GM23248 (cell line): Measurements from ENCODE around the gene NCOA3.

ENCODE experiments used
- EZH2 ChIP-seq: fragments of 200-600 bp; sonication (generic); IDR thresholded peaks from 2 replicates; pipeline ENCODE4 v1.6.1; 2018; ENCODE audit warnings: antibody characterized with exemption, mild to moderate bottlenecking; ENCODE audit not compliant: insufficient read depth, poor library complexity, severe bottlenecking
- EZH2phosphoT487 ChIP-seq: fragments of 200-600 bp; sonication (generic); IDR thresholded peaks from 2 replicates; pipeline ENCODE4 v1.6.1; 2018; ENCODE audit warnings: antibody characterized with exemption, moderate library complexity, mild to moderate bottlenecking, low read depth; ENCODE audit not compliant: insufficient read depth

DNA sequence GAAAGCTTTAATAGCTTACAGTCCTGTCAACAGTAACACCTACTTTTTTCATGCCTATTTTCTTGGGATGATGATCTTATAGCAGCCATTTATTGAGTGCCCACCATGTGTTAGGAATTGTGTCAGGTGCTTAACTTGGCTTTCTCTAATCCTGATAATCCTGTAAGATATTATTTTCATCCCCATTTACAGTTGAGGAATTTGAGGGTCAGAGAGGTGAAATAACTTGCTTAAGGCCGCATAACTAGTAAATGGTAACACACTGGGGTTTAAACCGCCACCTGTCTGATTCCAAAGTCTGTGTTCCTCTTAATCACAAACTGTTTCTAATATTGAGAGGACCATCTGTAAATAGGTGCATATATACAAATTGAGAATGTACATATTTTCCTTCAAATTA is 55.5 kb downstream of the NCOA3 start:
- TF ChIP-seq EZH2 (no peak), EZH2phosphoT487 (no peak)
